ENCODE data around the gene GRB14. TPM values are rescaled to one million over a fixed set of nuclear protein-coding genes. Genes with fewer than 3 reads are reported as not detected.

GRB14 gene
- total RNA-seq, 4 donors from 2014 or later = 3.3 to 4.4 TPM; not detected in 2

GRCh38 chr2:164515734-164516133, 105.5 kb downstream of the GRB14 start:
- Histone ChIP-seq H3K36me3 (no peaks in the 10 kb centered on the region), H3K4me3 (no peak overlapping the region), H3K9me3 (no peaks in the 10 kb centered on the region), H3K4me1 (no peaks in the 10 kb centered on the region), H3K27ac (no peak overlapping the region), H3K27me3 (no peaks in the 10 kb centered on the region)
- DNase-seq = no peak
- intact Hi-C loops (cut with DNase I; ENCODE audit: low total_unique reads) = no loop called here
- TF ChIP-seq CTCF (IDR thresholded peaks at IDR 0.05) (no peak), POLR2A (IDR thresholded peaks at IDR 0.05) (no peak)

GRCh38 chr2:164515030-164515429, 106.3 kb downstream of the GRB14 start:
- intact Hi-C loops (cut with DNase I; ENCODE audit: low total_unique reads) = no loop called here
- Histone ChIP-seq H3K27me3 (no peaks in the 10 kb centered on the region), H3K36me3 (no peaks in the 10 kb centered on the region), H3K4me1 (no peaks in the 10 kb centered on the region), H3K4me3 (no peak overlapping the region), H3K9me3 (no peaks in the 10 kb centered on the region), H3K27ac (no peak overlapping the region)
- TF ChIP-seq CTCF (IDR thresholded peaks at IDR 0.05) = no peak
- TF ChIP-seq POLR2A (IDR thresholded peaks at IDR 0.05) = no peak
- DNase-seq = no peak

DNA sequence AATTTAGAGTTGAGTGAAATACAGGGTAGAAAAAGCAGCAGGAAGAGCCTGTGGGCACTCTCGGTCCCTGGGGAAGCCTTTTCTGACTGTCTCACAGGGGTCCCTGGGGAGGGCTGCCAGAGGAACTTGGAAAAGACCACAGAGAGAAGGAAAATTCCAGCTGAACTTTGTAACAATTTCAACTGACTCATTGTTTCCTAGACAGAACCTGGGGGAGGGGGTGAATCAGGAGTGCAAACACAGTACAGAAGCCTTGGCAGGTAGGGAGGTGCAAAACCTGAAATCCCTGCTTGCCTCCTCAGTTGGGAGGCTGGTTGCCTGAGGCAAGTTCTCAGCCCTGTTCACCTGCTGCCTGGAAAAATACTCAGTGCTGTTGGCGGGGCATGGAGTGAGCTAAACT, 106.8 kb downstream of the GRB14 start:
- no peaks in the 10 kb centered on the region for H3K4me1 ChIP-seq
- H3K36me3 ChIP-seq = no peaks in the 10 kb centered on the region
- no peaks in the 10 kb centered on the region for H3K9me3 ChIP-seq
- H3K27ac ChIP-seq = no peak overlapping the region
- H3K27me3 ChIP-seq = no peaks in the 10 kb centered on the region
- DNase-seq = no peak
- TF ChIP-seq POLR2A (IDR thresholded peaks at IDR 0.05) = no peak
- no peak for TF ChIP-seq CTCF (IDR thresholded peaks at IDR 0.05)
- no peak overlapping the region for H3K4me3 ChIP-seq
- intact Hi-C loops (cut with DNase I; ENCODE audit: low total_unique reads) = no loop called here

DNA sequence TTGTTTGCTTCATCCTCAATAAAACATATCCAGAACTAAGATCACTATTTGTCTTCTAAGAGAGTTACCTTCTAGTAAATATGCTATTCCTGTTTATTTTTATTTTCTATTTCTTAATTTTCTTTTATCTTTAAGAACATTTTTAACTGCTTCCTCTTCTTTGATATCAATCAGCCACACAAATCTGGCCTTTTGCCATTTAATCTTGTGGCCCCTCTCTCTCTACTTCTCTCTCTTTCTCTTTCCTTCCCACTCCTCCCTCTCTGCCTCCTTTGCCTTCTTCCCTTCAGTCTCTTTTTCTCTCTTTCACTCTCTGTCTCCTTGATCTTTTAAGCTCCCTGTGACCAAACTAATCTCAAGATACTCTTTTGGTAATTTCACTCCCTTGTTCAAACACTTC, 108.4 kb downstream of the GRB14 start:
- Histone ChIP-seq H3K4me1 (no peaks in the 10 kb centered on the region), H3K36me3 (no peaks in the 10 kb centered on the region), H3K9me3 (no peaks in the 10 kb centered on the region), H3K27me3 (no peaks in the 10 kb centered on the region), H3K27ac (no peak overlapping the region), H3K4me3 (no peak overlapping the region)
- intact Hi-C loops (cut with DNase I; ENCODE audit: low total_unique reads) = no loop called here
- TF ChIP-seq CTCF (IDR thresholded peaks at IDR 0.05) (no peak), POLR2A (IDR thresholded peaks at IDR 0.05) (no peak)
- DNase-seq = no peak

DNA sequence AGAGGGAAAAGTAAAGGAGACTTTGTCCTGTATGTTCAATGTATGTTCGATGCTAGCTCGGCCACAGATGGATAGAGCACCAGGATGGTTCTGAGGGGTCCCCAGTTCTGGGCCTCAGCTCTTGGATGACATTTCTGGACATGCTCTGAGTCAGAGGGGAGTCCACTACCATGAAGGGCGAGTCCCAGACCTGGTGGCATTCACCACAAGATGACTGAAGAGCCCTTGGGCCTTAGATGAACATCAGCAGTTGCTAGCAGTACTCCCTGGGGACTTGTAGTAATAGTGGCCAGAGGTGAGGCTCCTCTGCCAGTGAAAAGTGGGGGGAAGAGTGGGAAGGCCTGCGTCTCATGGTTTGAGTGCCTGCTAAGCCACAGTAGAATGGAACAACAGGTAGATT, 109.5 kb downstream of the GRB14 start:
- H3K36me3 ChIP-seq = no peaks in the 10 kb centered on the region
- H3K27ac ChIP-seq = no peak overlapping the region
- H3K9me3 ChIP-seq = no peaks in the 10 kb centered on the region
- intact Hi-C loops (cut with DNase I; ENCODE audit: low total_unique reads) = no loop called here
- no peaks in the 10 kb centered on the region for H3K4me1 ChIP-seq
- no peaks in the 10 kb centered on the region for H3K27me3 ChIP-seq
- no peak for DNase-seq
- TF ChIP-seq CTCF (IDR thresholded peaks at IDR 0.05) (no peak), POLR2A (IDR thresholded peaks at IDR 0.05) (no peak)
- no peak overlapping the region for H3K4me3 ChIP-seq

Measured in uterus (tissue), 4 donors.